Neuron (in vitro differentiated cells): ENCODE results near the gene TMEM132D.

Source experiments
- H2AFZ ChIP-seq: one replicate; pipeline ENCODE4 v1.6.1; 2013; ENCODE audit warnings: low read depth, mild to moderate bottlenecking, inconsistent platforms, low read length, moderate library complexity
- H3K27me3 ChIP-seq: one replicate; pipeline ENCODE4 v1.6.1; 2013; ENCODE audit warnings: low read length; ENCODE audit not compliant: insufficient read depth
- H3K36me3 ChIP-seq: one replicate; pipeline ENCODE4 v1.6.1; 2013; ENCODE audit warnings: low read length; ENCODE audit not compliant: insufficient read depth
- H3K4me1 ChIP-seq: one replicate; pipeline ENCODE4 v1.6.1; 2013; ENCODE audit warnings: low read length; ENCODE audit not compliant: insufficient read depth
- H3K4me3 ChIP-seq: 2 replicates; pipeline ENCODE4 v1.5.1; 2013; ENCODE audit warnings: mild to moderate bottlenecking, low read length, moderate library complexity
- H3K9me3 ChIP-seq: one replicate; pipeline ENCODE4 v1.6.1; 2013; ENCODE audit warnings: low read length

Gene TMEM132D

GRCh38 chr12:129163861-129164260 is 740.0 kb downstream of the TMEM132D start:
- Histone ChIP-seq H3K4me1 (no peaks in the 10 kb centered on the region), H3K9me3 (peaks cover 5% of the 10 kb centered on the region), H3K4me3 (no peak overlapping the region), H3K36me3 (no peaks in the 10 kb centered on the region), H2AFZ (no peak overlapping the region), H3K27me3 (no peaks in the 10 kb centered on the region)

- Histone ChIP-seq H2AFZ (no peak overlapping the region), H3K27me3 (no peaks in the 10 kb centered on the region), H3K9me3 (peaks cover 5% of the 10 kb centered on the region), H3K4me3 (no peak overlapping the region), H3K4me1 (no peaks in the 10 kb centered on the region), H3K36me3 (no peaks in the 10 kb centered on the region)
Measured at GRCh38 chr12:129163461-129163860, 740.4 kb downstream of the TMEM132D start.

GRCh38 chr12:129162805-129163204 is 741.0 kb downstream of the TMEM132D start:
- Histone ChIP-seq H3K36me3 (no peaks in the 10 kb centered on the region), H3K27me3 (no peaks in the 10 kb centered on the region), H3K4me1 (no peaks in the 10 kb centered on the region), H3K9me3 (peaks cover 5% of the 10 kb centered on the region), H2AFZ (no peak overlapping the region), H3K4me3 (no peak overlapping the region)

GRCh38 chr12:129161511-129161910 is 742.3 kb downstream of the TMEM132D start:
- no peak overlapping the region for H2AFZ ChIP-seq
- no peak overlapping the region for H3K4me3 ChIP-seq
- no peaks in the 10 kb centered on the region for H3K27me3 ChIP-seq
- no peaks in the 10 kb centered on the region for H3K36me3 ChIP-seq
- no peaks in the 10 kb centered on the region for H3K4me1 ChIP-seq
- peaks cover 5% of the 10 kb centered on the region for H3K9me3 ChIP-seq

GRCh38 chr12:129160282-129160681 is 743.5 kb downstream of the TMEM132D start:
- Histone ChIP-seq H2AFZ (no peak overlapping the region), H3K36me3 (no peaks in the 10 kb centered on the region), H3K4me1 (no peaks in the 10 kb centered on the region), H3K4me3 (no peak overlapping the region), H3K27me3 (no peaks in the 10 kb centered on the region), H3K9me3 (peaks cover 5% of the 10 kb centered on the region)

- Histone ChIP-seq H3K4me1 (peaks cover 8% of the 10 kb centered on the region), H3K9me3 (no peaks in the 10 kb centered on the region), H3K27me3 (no peaks in the 10 kb centered on the region), H3K4me3 (no peak overlapping the region), H3K36me3 (no peaks in the 10 kb centered on the region), H2AFZ (no peak overlapping the region)
Measured at GRCh38 chr12:129152351-129153104, 751.3 kb downstream of the TMEM132D start.

- peaks cover 8% of the 10 kb centered on the region for H3K4me1 ChIP-seq
- no peak overlapping the region for H2AFZ ChIP-seq
- H3K27me3 ChIP-seq: no peaks in the 10 kb centered on the region
- H3K4me3 ChIP-seq: no peak overlapping the region
- H3K9me3 ChIP-seq: no peaks in the 10 kb centered on the region
- no peaks in the 10 kb centered on the region for H3K36me3 ChIP-seq
Measured at GRCh38 chr12:129150721-129151120, 753.1 kb downstream of the TMEM132D start.

GRCh38 chr12:129145381-129145780 is 758.4 kb downstream of the TMEM132D start:
- H2AFZ ChIP-seq: no peak overlapping the region
- H3K4me3 ChIP-seq: no peak overlapping the region
- no peaks in the 10 kb centered on the region for H3K9me3 ChIP-seq
- peaks cover 8% of the 10 kb centered on the region for H3K4me1 ChIP-seq
- no peaks in the 10 kb centered on the region for H3K27me3 ChIP-seq
- no peaks in the 10 kb centered on the region for H3K36me3 ChIP-seq

- no peak overlapping the region for H2AFZ ChIP-seq
- H3K4me1 ChIP-seq: no peaks in the 10 kb centered on the region
- no peaks in the 10 kb centered on the region for H3K36me3 ChIP-seq
- H3K9me3 ChIP-seq: no peaks in the 10 kb centered on the region
- no peaks in the 10 kb centered on the region for H3K27me3 ChIP-seq
- no peak overlapping the region for H3K4me3 ChIP-seq
Measured at GRCh38 chr12:129138776-129139175, 765.0 kb downstream of the TMEM132D start.

- no peak overlapping the region for H3K4me3 ChIP-seq
- no peaks in the 10 kb centered on the region for H3K9me3 ChIP-seq
- no peaks in the 10 kb centered on the region for H3K27me3 ChIP-seq
- H3K4me1 ChIP-seq: no peaks in the 10 kb centered on the region
- H3K36me3 ChIP-seq: no peaks in the 10 kb centered on the region
- H2AFZ ChIP-seq: no peak overlapping the region
Measured at GRCh38 chr12:129136694-129137325, 767.0 kb downstream of the TMEM132D start.

GRCh38 chr12:129127771-129128170 is 776.1 kb downstream of the TMEM132D start:
- Histone ChIP-seq H3K4me3 (no peak overlapping the region), H3K36me3 (no peaks in the 10 kb centered on the region), H2AFZ (no peak overlapping the region), H3K4me1 (no peaks in the 10 kb centered on the region), H3K9me3 (no peaks in the 10 kb centered on the region), H3K27me3 (peaks cover 2% of the 10 kb centered on the region)

GRCh38 chr12:129127211-129127610 is 776.6 kb downstream of the TMEM132D start:
- Histone ChIP-seq H3K4me1 (no peaks in the 10 kb centered on the region), H3K4me3 (no peak overlapping the region), H3K9me3 (no peaks in the 10 kb centered on the region), H3K27me3 (peaks cover 2% of the 10 kb centered on the region), H2AFZ (no peak overlapping the region), H3K36me3 (no peaks in the 10 kb centered on the region)

GRCh38 chr12:129119537-129119936 is 784.3 kb downstream of the TMEM132D start:
- Histone ChIP-seq H3K9me3 (no peaks in the 10 kb centered on the region), H2AFZ (no peak overlapping the region), H3K27me3 (peaks cover 2% of the 10 kb centered on the region), H3K4me3 (no peak overlapping the region), H3K36me3 (no peaks in the 10 kb centered on the region), H3K4me1 (no peaks in the 10 kb centered on the region)
